H7 (cell line): ENCODE data around the gene KCNK2. TPM values are rescaled to one million over a fixed set of nuclear protein-coding genes. Genes with fewer than 3 reads are reported as not detected.

ENCODE experiments used
- DNase-seq: peaks from one replicate; pipeline ENCODE4 v3.0.0; 2012
- H3K27me3 ChIP-seq: 2 replicates; pipeline ENCODE4 v1.6.0; 2011; ENCODE audit warnings: mild to moderate bottlenecking, low read length; ENCODE audit not compliant: control insufficient read depth, insufficient read depth
- H3K36me3 ChIP-seq: replicated peaks from 2 replicates; pipeline ENCODE4 v1.5.1; 2011; ENCODE audit warnings: low read length; ENCODE audit not compliant: control insufficient read depth, insufficient read depth
- H3K4me3 ChIP-seq: 2 replicates; pipeline ENCODE4 v1.5.1; 2011; ENCODE audit warnings: low read depth, mild to moderate bottlenecking, control low read depth, low read length, moderate library complexity; ENCODE audit not compliant: insufficient read depth
- total RNA-seq: library from RNA; depleted of rRNA; stranded (reverse); fragments of >200 nt; shearing (Covaris generic); gene quantifications from 2 replicates; pipeline ENCODE4 v1.2.3, GENCODE V29; 2014

KCNK2 gene
- total RNA-seq, 1 experiment from 2014 or later = 0.31 TPM

DNA sequence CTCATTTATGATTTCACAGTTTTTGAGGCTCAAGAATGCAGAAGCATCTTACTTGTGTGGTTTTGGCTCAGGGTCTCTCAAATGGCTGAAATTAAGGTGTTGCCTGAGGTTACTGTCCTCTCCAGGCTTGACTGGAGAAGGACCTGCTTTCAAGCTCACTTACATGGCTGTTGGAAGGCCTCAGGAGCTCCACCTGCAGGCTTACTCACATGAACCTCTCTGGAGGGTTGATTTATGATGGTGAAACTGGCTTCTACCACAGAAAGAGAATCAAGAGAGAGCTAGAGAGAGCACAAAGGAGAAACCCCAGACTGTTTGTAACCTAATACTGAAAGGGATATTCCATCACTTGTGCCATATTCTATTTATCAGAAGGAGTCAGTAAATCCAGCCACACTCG lies 6.2 kb upstream of the KCNK2 start:
- peaks cover 29% of the 10 kb centered on the region for H3K27me3 ChIP-seq
- H3K36me3 ChIP-seq = no peaks in the 10 kb centered on the region
- no peak overlapping the region for H3K4me3 ChIP-seq
- peak; percentile 36 for DNase-seq

DNA sequence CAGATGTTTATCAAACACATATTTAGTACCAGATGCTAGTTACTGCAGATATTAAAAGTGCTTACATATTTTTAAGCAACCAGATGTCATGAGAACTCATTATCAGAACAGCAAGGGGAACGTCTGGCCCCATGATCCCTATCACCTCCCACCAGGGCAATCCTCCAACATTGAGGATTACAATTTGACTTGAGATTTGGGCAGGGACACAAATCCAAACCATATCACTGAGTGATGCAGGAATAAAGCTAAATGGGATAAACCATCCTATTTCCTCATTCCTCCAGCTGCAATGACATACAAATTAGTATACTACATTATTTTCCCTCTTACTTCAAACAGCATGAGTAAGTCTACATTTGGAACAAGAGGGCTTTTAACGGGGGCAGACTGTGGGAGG lies 3.1 kb upstream of the KCNK2 start:
- H3K36me3 ChIP-seq = no peaks in the 10 kb centered on the region
- H3K27me3 ChIP-seq = peaks cover 58% of the 10 kb centered on the region
- no peak overlapping the region for H3K4me3 ChIP-seq
- no peak for DNase-seq

DNA sequence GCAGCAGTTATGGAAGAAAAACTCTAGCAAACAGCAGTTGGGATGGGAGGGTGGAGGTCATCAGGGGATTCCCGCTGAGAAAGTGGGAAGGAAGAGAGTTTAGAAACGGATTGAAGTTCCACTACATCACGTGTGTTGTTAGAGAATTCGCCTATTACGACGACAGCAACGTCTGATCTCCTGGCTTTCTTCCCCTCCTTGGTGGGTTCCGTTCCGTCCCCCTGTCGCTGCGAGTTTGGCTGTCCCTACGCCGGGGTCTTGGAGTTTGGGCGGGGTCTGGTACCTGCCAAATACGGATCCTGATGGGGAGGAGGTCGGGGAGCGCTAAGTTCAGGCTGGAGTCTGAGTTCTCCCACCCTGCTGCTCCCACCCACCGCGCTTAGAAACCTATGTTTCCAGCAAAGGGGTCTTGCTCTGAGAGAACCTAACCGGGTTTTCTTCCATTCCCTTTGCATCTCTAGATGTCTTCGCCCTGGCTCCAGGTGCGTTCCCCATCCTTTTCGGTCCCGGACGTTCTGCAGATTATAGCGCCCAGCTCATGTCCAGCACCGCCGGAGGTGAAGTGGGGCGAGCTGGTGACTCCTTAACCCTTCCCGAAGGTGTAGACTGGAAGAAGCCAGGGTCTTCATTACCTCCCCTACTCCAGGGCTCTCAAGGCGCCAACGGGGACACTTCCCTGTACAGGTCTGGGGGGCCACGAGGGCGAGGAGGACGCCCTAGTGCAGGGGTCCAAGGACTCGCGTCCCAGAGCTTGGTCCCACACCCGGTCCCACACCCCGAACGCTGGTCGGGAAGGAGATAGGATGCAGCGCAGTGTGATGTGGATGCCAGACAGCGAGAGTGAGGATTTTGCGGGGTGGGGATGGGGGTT lies 641 bp upstream of the KCNK2 start:
- DNase-seq = peak; percentile 16
- Histone ChIP-seq H3K36me3 (no peaks in the 10 kb centered on the region), H3K4me3 (peak overlapping the region; percentile 56), H3K27me3 (peaks cover 78% of the 10 kb centered on the region)

DNA sequence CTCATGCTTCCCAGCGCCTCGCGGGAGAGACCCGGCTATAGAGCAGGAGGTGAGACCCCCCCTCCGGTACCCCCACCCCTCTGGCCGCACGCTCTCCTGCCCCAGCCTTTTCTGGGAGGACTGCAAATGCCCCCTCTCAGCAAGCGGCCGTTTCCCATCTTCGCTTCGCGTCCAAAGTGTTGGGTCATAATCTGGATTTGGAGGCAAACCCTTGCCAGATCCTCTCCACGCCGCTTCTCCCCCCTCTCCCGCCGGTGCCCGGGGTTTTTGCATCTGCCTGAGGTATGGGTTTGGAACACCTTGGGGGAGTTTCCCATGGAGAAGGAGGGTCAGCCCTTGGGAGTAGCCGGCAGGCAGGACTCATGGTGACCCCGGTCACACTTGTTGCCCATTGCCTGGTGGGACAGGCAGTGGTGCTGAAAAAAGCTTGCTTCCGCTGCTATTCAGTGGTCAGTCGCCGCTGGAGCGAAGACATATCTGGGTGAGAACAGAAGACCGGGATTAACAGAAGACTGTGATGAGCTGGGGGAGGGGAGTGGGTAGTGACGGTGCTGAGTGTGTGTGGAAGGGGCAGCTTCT lies 935 bp downstream of the KCNK2 start:
- DNase-seq = peak; percentile 22
- H3K4me3 ChIP-seq = peak overlapping the region; percentile 56
- H3K36me3 ChIP-seq = no peaks in the 10 kb centered on the region
- H3K27me3 ChIP-seq = peaks cover 79% of the 10 kb centered on the region

DNA sequence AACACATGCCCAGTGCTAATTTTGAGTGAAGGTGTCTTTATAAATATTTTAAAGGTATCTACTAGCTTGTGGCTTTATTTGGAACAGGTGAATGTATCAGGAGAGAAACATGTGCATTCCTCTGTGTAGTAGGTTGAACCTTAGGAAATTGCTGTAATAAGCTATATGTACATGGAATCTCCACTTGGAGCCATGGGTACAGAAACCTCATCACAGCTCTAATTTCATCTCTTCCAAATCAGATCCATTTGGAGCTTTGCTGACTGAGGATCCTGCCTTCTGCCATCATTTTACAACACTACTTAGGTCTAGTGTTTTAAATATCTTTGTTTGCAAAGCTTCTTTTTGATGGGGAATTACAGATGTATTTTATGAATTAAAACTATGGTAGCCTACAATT lies 2.1 kb downstream of the KCNK2 start:
- DNase-seq = no peak
- Histone ChIP-seq H3K36me3 (no peaks in the 10 kb centered on the region), H3K27me3 (peaks cover 69% of the 10 kb centered on the region), H3K4me3 (no peak overlapping the region)

DNA sequence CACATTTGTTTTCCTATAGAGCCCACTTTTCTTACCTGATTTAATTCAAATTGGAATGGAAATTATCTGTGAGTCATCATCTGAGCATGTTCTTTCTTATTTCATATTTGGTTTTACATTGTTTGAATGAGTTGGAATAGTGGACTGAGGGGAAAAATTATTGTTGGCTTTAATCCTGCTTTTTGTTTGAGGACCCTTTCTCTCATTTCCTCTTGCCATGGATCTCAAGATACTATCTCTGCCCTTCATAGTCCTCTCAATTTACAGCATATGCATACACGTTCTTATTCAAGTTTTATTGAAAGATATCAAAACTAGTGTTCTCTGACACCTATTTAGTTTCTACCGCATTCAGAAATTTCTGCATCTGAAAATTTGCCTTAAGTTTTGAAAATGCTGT lies 5.1 kb downstream of the KCNK2 start:
- Histone ChIP-seq H3K27me3 (peaks cover 39% of the 10 kb centered on the region), H3K36me3 (no peaks in the 10 kb centered on the region), H3K4me3 (no peak overlapping the region)
- no peak for DNase-seq

DNA sequence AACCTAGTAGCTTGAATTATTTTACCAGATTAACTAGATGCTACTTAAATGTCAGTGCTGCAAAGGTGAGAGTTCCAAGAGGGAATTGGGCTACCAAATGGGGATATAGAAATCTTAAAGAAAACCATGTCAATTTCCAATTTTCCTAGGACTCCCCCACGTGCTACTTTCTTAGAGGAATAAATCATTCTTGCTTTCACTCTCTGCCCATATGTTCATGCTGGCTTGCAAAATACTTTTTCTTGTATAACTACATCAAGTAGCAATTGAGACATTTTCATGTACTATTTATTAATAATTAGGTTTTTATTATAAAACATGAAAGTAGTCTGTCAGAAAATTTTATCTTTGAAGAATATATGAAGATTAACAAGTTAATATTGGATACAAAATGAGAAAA lies 11.8 kb downstream of the KCNK2 start:
- Histone ChIP-seq H3K36me3 (no peaks in the 10 kb centered on the region), H3K27me3 (no peaks in the 10 kb centered on the region), H3K4me3 (no peak overlapping the region)
- no peak for DNase-seq

DNA sequence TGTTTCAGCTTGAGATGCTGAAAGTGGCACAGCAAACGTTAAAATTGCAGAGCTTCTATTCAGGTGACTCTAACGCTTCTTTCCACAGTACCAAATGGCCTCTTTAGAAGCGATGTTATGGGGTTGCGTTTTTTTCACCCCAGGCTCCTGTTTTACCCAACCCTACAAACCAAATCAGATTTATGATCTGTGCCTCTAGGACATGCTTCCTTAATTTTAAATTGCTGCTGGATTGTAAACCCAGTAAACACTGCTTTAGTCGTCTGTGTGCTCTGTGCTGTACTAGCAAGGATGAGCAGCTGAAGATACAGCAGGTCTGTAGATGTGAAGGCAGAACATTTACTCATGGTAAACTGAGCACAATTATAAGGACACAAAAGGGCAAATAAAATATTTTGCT lies 13.0 kb downstream of the KCNK2 start:
- Histone ChIP-seq H3K36me3 (no peaks in the 10 kb centered on the region), H3K4me3 (no peak overlapping the region), H3K27me3 (no peaks in the 10 kb centered on the region)
- DNase-seq = no peak

DNA sequence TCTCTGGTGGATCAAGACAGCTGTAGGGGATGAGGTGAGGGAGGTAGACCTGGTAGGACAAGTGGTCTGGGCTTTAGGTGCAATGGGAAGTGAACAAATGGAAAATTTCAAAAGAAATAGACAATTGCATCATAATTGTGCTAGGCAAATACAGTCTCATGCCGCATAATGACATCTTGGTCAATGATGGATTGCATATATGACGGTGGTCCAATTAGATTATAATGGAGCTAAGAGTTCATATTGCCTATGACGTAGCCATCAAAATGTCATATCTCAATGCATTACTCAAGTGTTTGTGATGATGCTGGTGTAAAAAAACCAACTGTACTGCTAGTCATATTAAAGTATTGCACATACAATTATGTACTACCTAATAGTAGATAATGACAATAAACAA lies 19.0 kb downstream of the KCNK2 start:
- H3K27me3 ChIP-seq = no peaks in the 10 kb centered on the region
- no peak for DNase-seq
- H3K36me3 ChIP-seq = no peaks in the 10 kb centered on the region

DNA sequence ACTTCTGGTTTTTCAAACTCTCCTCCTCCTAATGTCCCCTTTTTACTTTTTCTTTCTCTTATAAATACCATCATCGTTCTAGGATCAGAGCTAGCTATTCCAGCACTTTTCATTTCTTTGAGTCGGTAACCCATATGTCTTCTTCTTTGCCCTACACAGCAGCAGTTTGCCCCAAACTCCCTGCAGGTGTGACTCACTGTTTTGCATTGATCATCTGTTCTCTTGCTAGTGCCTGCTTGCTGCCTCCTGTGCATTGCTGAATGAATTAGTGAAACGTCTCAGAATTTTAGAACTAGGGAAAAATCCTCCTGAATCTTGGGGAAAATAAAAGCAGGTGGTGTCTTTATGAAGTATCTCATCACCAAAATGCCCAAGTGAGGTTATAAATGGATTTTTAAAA lies 21.7 kb downstream of the KCNK2 start:
- H3K4me3 ChIP-seq = no peak overlapping the region
- no peaks in the 10 kb centered on the region for H3K27me3 ChIP-seq
- DNase-seq = no peak
- no peaks in the 10 kb centered on the region for H3K36me3 ChIP-seq

More for the DNA sequence above, 19.0 kb downstream of the KCNK2 start:
- H3K4me3 ChIP-seq = no peak overlapping the region

DNA sequence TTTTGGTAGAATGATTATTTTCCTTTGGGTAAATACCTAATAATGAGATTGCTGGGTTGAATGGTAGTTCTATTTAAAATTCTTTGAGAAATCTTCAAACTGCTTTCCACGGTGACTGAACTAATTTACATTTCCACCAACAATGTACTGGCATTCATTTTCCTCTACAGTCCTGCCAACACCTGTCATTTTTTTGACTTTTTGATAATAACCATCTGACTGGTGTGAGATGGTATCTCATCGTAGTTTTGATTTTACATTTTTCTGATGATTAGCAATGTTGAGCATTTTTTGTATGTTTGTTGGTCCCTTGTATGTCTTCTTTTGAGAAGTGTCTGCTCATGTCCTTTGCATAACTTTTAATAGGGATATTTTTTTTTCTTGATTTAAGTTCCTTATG lies 23.5 kb downstream of the KCNK2 start:
- no peak for DNase-seq
- no peak overlapping the region for H3K4me3 ChIP-seq
- H3K36me3 ChIP-seq = no peaks in the 10 kb centered on the region
- no peaks in the 10 kb centered on the region for H3K27me3 ChIP-seq

DNA sequence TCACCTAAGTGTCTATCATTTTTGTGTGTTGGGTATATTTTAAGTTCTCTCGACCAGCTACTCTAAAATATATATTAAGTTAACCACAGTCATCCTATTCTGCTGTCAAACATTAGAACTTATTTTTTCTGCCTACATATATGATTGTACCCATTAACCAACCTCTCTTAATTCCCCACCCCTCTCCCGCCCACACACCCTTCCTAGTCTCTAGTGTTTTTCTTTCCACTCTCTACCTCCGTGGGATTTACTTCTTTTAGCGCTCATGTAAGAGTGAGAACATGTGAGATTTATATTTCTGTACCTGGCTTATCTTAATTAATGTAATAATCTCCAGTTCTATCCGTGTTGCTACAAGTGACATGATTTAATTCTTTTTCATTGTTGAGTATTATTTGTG lies 26.6 kb downstream of the KCNK2 start:
- Histone ChIP-seq H3K27me3 (no peaks in the 10 kb centered on the region), H3K36me3 (no peaks in the 10 kb centered on the region)
- DNase-seq = no peak

DNA sequence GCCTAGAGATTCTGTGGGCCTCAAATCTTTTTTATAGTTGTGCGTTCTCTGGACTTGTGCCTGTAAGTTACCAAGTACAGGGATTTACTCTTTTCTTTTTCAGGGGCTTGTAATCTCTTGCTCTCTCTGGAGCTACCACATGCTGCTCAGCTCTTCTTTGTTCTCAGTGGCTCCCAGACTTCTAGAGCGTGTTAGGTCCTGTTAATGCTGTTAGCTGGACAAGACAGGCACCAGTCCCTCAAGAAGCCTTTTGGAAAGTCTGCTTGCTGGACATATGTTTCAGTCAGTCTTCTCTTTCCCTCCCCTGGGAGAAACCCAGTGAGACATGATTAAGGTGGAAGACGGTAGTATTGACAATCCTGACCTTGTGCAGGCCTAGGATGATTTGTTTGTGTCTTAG lies 29.4 kb downstream of the KCNK2 start:
- DNase-seq = no peak
- no peaks in the 10 kb centered on the region for H3K27me3 ChIP-seq
- no peaks in the 10 kb centered on the region for H3K36me3 ChIP-seq
- H3K4me3 ChIP-seq = no peak overlapping the region

More for the DNA sequence above, 26.6 kb downstream of the KCNK2 start:
- H3K4me3 ChIP-seq = no peak overlapping the region

DNA sequence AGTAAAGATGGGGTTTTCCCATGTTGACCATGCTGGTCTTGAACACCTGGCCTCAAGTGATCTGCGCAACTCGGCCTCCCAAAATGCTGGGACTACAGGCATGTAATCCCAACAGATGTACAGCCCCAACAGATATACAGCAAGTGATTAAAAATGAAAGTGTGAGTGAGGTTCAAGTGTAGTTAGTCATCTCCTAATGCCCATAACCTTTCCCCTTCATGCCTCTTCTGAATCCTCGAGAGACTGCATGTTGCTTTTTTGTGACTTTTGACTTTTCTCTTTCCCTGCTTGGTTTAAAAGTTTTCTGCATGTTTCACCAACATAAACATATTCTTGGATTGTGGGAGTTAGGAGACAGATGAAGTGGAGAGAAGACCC lies 31.2 kb downstream of the KCNK2 start:
- H3K27me3 ChIP-seq = no peaks in the 10 kb centered on the region
- H3K4me3 ChIP-seq = no peak overlapping the region
- H3K36me3 ChIP-seq = no peaks in the 10 kb centered on the region

DNA sequence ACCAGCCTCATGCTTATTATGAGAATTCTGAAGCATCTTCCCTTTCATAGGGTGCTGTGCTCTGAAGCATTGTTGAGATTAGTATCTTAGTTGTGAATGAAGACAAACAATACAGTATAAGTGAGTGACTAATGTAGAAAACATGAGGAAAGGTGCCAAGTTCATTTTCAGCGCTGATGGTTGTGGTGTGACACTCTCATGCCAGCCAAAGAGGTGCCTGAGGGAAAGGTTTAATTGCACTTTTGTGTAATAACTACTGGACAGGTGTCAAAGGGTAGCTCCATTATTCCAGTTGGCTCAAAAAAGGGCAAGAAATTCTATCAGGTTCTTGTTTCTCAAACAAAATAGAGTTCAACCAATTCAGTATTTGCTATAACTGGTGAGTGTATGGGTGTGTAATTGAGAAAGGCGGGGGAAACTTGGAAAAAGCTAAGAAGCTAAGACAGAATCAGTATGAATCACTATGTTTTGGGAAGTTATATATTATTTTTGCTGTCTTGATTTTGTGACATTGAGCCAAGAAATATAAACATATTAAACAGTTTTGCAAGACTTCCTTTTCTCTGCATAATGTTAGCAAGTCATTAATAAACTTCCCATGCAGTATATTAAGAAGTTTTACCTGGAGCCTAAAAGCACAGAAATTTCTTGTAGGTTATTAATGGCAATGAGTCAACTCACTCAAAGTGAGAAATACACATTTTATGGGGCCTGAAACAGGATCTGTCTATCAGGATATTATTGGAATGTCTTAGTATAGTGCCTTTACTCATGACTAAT lies 31.8 kb downstream of the KCNK2 start:
- no peak for DNase-seq
- no peaks in the 10 kb centered on the region for H3K27me3 ChIP-seq
- no peak overlapping the region for H3K4me3 ChIP-seq
- no peaks in the 10 kb centered on the region for H3K36me3 ChIP-seq

More for the DNA sequence above, 31.2 kb downstream of the KCNK2 start:
- no peak for DNase-seq
